Left ventricle myocardium inferior (tissue), 1 donor: ENCODE data around the gene HNRNPD. TPM values are rescaled to one million over a fixed set of nuclear protein-coding genes. Genes with fewer than 3 reads are reported as not detected.
"Not testable (repeated sequence)": the region's sequence is repeated elsewhere in the genome, so short reads cannot be mapped to it uniquely, and the experiment has no call there.

Experiments used
- DNase-seq: peaks from one replicate; pipeline ENCODE4 v3.0.0-alpha.2; 2020
- H3K27ac ChIP-seq: fragments of 200-600 bp; replicated peaks from 2 replicates; pipeline ENCODE4 v1.8.0; 2021
- H3K27me3 ChIP-seq: fragments of 200-600 bp; 2 replicates; pipeline ENCODE4 v1.8.0; 2021; ENCODE audit warnings: low read depth
- H3K36me3 ChIP-seq: fragments of 200-600 bp; 2 replicates; pipeline ENCODE4 v1.8.0; 2021
- H3K4me1 ChIP-seq: fragments of 200-600 bp; 2 replicates; pipeline ENCODE4 v1.8.0; 2021
- H3K4me3 ChIP-seq: fragments of 200-600 bp; 2 replicates; pipeline ENCODE4 v1.8.0; 2021; ENCODE audit warnings: mild to moderate bottlenecking, moderate library complexity
- H3K9me3 ChIP-seq: fragments of 200-600 bp; replicated peaks from 2 replicates; pipeline ENCODE4 v1.8.0; 2021
- intact Hi-C: fragments of 100-400 bp; cut with micrococcal nuclease; formaldehyde crosslinking; loops from one replicate; pipeline ENCODE4 v1.11.0; 2022
- total RNA-seq: library from RNA; stranded (reverse); fragmentation: NEBNext Ultra II Directional; extraction: Animal tissue kit (Norgen Biotek cat#: 25700); gene quantifications from one replicate; pipeline ENCODE4 v1.2.1, GENCODE V29; 2021
- TF ChIP-seq, protein P1 (sequence below): fragments of 200-600 bp; IDR thresholded peaks from 2 replicates; pipeline ENCODE4 v1.8.0; 2021; ENCODE audit warnings: antibody characterized with exemption, mild to moderate bottlenecking, borderline replicate concordance
- donor health status: DM: no; HTN: yes; CAD: no; lungs with severe emphysema.

HNRNPD gene
- total RNA-seq, 1 donor from 2014 or later, result 93.0 TPM

DNA sequence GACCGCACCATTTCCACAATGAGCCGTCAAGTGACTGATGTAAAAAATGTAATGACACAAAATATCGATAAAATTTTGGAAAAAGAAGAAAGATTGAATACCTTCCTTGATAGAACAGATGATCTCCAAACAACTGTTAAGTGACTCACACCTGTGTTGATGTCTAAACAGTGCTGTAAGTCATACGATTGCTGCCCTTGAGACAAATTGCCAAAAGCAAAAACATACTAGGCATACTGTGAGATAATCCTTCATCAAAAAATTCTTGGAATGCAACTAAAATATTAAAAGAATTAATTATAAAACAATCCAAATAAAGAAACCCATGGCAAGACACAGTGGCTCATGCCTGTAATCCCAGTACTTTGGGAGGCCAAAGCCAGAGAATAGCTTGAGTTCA lies 53.4 kb downstream of the HNRNPD start:
- intact Hi-C loops, result no loop called here
- TF ChIP-seq, protein P1, sequence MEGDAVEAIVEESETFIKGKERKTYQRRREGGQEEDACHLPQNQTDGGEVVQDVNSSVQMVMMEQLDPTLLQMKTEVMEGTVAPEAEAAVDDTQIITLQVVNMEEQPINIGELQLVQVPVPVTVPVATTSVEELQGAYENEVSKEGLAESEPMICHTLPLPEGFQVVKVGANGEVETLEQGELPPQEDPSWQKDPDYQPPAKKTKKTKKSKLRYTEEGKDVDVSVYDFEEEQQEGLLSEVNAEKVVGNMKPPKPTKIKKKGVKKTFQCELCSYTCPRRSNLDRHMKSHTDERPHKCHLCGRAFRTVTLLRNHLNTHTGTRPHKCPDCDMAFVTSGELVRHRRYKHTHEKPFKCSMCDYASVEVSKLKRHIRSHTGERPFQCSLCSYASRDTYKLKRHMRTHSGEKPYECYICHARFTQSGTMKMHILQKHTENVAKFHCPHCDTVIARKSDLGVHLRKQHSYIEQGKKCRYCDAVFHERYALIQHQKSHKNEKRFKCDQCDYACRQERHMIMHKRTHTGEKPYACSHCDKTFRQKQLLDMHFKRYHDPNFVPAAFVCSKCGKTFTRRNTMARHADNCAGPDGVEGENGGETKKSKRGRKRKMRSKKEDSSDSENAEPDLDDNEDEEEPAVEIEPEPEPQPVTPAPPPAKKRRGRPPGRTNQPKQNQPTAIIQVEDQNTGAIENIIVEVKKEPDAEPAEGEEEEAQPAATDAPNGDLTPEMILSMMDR, result no peak
- H3K27me3 ChIP-seq, result no peaks in the 10 kb centered on the region

DNA sequence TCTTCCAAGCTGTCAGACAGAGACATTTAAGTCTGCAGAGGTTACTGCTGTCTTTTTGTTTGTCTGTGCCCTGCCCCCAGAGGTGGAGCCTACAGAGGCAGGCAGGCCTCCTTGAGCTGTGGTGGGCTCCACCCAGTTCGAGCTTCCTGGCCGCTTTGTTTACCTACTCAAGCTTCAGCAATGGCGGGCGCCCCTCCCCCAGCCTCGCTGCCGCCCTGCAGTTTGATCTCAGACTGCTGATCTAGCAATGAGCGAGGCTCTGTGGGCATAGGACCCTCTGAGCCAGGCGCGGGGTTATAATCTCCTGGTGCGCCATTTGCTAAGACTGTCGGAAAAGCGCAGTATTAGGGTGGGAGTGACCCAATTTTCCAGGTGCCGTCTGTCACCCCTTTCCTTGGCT lies 70.7 kb downstream of the HNRNPD start:
- H3K4me3 ChIP-seq, intact Hi-C loops, H3K4me1 ChIP-seq, H3K36me3 ChIP-seq, H3K27me3 ChIP-seq, H3K27ac ChIP-seq, DNase-seq: not testable (repeated sequence)
- peaks cover 13% of the 10 kb centered on the region for H3K9me3 ChIP-seq

More for the DNA sequence above, 53.4 kb downstream of the HNRNPD start:
- Histone ChIP-seq H3K9me3 (peaks cover 14% of the 10 kb centered on the region), H3K36me3 (no peaks in the 10 kb centered on the region), H3K4me3 (no peak overlapping the region), H3K27ac (no peak overlapping the region), H3K4me1 (no peaks in the 10 kb centered on the region)
- no peak for DNase-seq

Other genes with a start within 250 kb of the HNRNPD start
- 93.5 TPM for gene HNRNPDL, start 56.5 kb upstream of the HNRNPD start, total RNA-seq
- 16.2 TPM for gene ENOPH1, start 56.6 kb upstream of the HNRNPD start, total RNA-seq
- gene TMEM150C, start 188.0 kb upstream of the HNRNPD start, total RNA-seq, result 13.6 TPM